Suprapubic skin (tissue), 4 donors: ENCODE results near the gene MCC. TPM values are rescaled to one million over a fixed set of nuclear protein-coding genes. Genes with fewer than 3 reads are reported as not detected.

Source experiments
- DNase-seq, 2 donors: peaks; one replicate each; pipeline ENCODE4 v3.0.0-alpha.2; 2019; ENCODE audit warnings: low spot score in 2 of 2
- H3K27ac ChIP-seq: fragments of 200-600 bp; sonication (generic); one replicate; pipeline ENCODE4 v1.5.1; 2019
- H3K27me3 ChIP-seq: fragments of 200-600 bp; sonication (generic); one replicate; pipeline ENCODE4 v1.5.1; 2019
- H3K36me3 ChIP-seq: fragments of 200-600 bp; sonication (generic); one replicate; pipeline ENCODE4 v1.5.1; 2019
- H3K4me1 ChIP-seq: fragments of 200-600 bp; sonication (generic); one replicate; pipeline ENCODE4 v1.5.1; 2019
- H3K4me3 ChIP-seq: fragments of 200-600 bp; sonication (generic); one replicate; pipeline ENCODE4 v1.5.1; 2019; ENCODE audit warnings: mild to moderate bottlenecking
- H3K9me3 ChIP-seq: fragments of 200-600 bp; sonication (generic); one replicate; pipeline ENCODE4 v1.5.1; 2019
- EP300 ChIP-seq: sonication (generic); formaldehyde crosslinking; IDR thresholded peaks from one replicate; pipeline ENCODE4 v1.6.1; 2017; ENCODE audit warnings: antibody characterized with exemption
- POLR2A ChIP-seq, 2 donors: fragments of 450-650 bp; IDR thresholded peaks; one replicate each; pipeline ENCODE4 v1.6.1; 2017; ENCODE audit warnings: antibody characterized with exemption in 2 of 2, mild to moderate bottlenecking in 2 of 2, moderate library complexity in 2 of 2
- POLR2AphosphoS5 ChIP-seq, 3 donors: sonication (generic); formaldehyde crosslinking; IDR thresholded peaks; one replicate each; pipeline ENCODE4 v1.6.1; 2017; ENCODE audit warnings: antibody characterized with exemption in 3 of 3
- WGBS: methylation state at CpG from one replicate; pipeline ENCODE4 v1.1.5; 2018; 5-methylcytosine and 5-hydroxymethylcytosine counted together
- total RNA-seq, 4 donors: library from RNA; depleted of rRNA; stranded (reverse); fragments of >200 nt; gene quantifications; one replicate each; pipeline ENCODE4 v1.1.0, GENCODE V29; 2016
- TF ChIP-seq, protein P1 (sequence below), 2 donors: fragments of 200-600 bp in 1 of 2; fragments of 450-650 bp in 1 of 2; sonication (generic) in 1 of 2; IDR thresholded peaks; one replicate each; pipeline ENCODE4 v1.5.1; 2016 to 2019; ENCODE audit warnings: antibody characterized with exemption in 2 of 2, mild to moderate bottlenecking in 1 of 2, moderate library complexity in 1 of 2

Gene MCC
- total RNA-seq, 4 donors from 2014 or later, result 67.7 to 105 (median 86.6) TPM

DNA sequence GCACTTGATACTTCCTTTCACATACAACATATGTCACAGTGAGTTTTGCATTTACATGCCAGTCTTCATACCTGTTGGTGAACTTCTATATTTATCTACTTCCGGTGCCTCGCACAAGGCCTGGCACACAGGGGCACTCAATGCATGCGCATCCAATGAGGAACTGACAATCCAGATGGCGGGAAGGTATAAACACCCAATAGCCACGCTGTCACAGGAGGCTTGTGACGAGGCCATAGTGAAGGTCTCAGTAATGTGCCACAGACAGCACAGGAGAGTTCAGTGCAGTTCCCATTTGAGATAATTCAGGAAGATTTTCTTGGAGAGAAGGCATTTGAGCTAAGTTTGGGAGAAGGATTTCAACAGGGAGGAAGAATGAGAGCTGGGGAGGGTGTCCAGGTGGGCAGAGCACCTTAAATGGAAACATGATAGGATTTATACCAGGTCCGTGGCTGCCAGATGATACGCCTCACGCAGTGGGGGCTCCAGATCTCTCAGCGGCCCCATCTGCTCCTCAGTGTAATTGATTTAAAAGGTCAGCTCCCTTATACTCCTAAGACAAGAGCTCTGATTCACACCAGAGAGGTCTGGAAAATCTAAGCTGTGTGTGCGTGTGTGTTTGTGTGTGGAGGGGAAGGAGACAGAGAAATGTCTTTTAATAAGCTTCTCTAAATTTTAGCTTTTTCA, 305.5 kb downstream of the MCC start:
- no peak for DNase-seq
- Histone ChIP-seq H3K36me3 (no peaks in the 10 kb centered on the region), H3K4me1 (peaks cover 9% of the 10 kb centered on the region), H3K9me3 (no peaks in the 10 kb centered on the region), H3K27ac (no peak overlapping the region), H3K4me3 (no peak overlapping the region), H3K27me3 (no peaks in the 10 kb centered on the region)
- TF ChIP-seq EP300 (no peak), POLR2AphosphoS5 (IDR thresholded peaks at IDR 0.05) (no peak), POLR2A (IDR thresholded peaks at IDR 0.05) (no peak)
- TF ChIP-seq, protein P1, sequence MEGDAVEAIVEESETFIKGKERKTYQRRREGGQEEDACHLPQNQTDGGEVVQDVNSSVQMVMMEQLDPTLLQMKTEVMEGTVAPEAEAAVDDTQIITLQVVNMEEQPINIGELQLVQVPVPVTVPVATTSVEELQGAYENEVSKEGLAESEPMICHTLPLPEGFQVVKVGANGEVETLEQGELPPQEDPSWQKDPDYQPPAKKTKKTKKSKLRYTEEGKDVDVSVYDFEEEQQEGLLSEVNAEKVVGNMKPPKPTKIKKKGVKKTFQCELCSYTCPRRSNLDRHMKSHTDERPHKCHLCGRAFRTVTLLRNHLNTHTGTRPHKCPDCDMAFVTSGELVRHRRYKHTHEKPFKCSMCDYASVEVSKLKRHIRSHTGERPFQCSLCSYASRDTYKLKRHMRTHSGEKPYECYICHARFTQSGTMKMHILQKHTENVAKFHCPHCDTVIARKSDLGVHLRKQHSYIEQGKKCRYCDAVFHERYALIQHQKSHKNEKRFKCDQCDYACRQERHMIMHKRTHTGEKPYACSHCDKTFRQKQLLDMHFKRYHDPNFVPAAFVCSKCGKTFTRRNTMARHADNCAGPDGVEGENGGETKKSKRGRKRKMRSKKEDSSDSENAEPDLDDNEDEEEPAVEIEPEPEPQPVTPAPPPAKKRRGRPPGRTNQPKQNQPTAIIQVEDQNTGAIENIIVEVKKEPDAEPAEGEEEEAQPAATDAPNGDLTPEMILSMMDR (IDR thresholded peaks at IDR 0.05), result no peak
- WGBS, result 95% methylated on average over 11 of the region's 11 CpGs

DNA sequence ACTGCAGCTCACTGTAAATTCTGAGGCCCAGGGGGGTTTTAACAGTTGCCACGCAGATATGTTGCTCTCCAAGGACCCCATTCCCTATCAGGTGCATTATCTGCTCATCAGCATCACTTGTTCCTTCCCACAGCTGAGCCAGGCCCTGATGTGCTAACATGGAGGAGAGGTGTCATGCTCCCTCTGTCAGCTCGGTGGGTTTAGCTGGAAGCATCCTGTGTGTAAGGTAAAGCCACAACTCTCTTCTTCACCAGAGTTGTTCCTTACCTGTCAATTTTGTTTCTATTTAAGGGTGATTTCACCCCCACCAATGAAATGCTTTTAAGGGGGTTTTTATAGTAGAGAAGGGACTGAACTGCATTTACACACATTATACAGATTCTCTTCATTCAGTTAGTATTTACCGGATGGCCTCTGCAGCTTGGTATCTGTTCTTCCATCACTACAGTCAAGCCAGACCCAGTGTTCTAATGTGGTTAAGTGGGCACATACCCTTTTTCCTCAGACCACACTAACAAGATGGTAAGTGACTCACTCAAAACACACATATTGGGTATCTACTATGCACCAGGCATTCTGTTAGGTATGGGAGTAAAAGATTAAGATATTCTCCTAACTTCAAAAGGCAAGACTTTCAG, 306.3 kb downstream of the MCC start:
- no peaks in the 10 kb centered on the region for H3K9me3 ChIP-seq
- H3K4me3 ChIP-seq, result no peak overlapping the region
- no peaks in the 10 kb centered on the region for H3K36me3 ChIP-seq
- no peak overlapping the region for H3K27ac ChIP-seq
- 90% methylated on average over 3 of the region's 3 CpGs for WGBS
- TF ChIP-seq EP300 (no peak), POLR2A (IDR thresholded peaks at IDR 0.05) (no peak), POLR2AphosphoS5 (IDR thresholded peaks at IDR 0.05) (no peak)
- TF ChIP-seq, protein P1 (IDR thresholded peaks at IDR 0.05), result no peak
- peaks cover 9% of the 10 kb centered on the region for H3K4me1 ChIP-seq
- no peaks in the 10 kb centered on the region for H3K27me3 ChIP-seq
- no peak for DNase-seq

DNA sequence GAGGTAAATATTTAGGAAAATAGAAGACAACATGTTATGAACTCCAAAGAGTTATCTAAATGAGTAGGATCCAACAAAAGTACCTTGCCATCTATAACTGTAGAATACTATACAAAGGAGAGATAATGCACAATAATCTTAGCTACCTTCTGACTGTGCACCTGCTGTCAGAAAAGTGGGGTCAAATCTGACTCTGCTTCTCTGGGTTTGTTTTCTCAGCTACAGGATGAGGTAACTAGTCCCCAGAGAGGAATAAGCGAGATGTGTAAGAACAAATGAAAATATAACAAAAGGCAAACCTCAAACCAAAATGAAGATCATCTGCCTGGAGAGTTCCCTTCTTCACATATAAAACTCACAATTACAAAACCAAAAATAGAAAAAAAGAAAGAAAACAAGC, 306.8 kb downstream of the MCC start:
- no peak for DNase-seq
- H3K27ac ChIP-seq, result no peak overlapping the region
- H3K9me3 ChIP-seq, result no peaks in the 10 kb centered on the region
- no peaks in the 10 kb centered on the region for H3K27me3 ChIP-seq
- no peak for TF ChIP-seq EP300
- TF ChIP-seq POLR2A (IDR thresholded peaks at IDR 0.05), result no peak
- TF ChIP-seq, protein P1 (IDR thresholded peaks at IDR 0.05), result no peak
- TF ChIP-seq POLR2AphosphoS5 (IDR thresholded peaks at IDR 0.05), result no peak
- no peak overlapping the region for H3K4me3 ChIP-seq
- H3K4me1 ChIP-seq, result peaks cover 6% of the 10 kb centered on the region
- H3K36me3 ChIP-seq, result no peaks in the 10 kb centered on the region
- 70% methylated on average over 1 of the region's 1 CpG for WGBS

DNA sequence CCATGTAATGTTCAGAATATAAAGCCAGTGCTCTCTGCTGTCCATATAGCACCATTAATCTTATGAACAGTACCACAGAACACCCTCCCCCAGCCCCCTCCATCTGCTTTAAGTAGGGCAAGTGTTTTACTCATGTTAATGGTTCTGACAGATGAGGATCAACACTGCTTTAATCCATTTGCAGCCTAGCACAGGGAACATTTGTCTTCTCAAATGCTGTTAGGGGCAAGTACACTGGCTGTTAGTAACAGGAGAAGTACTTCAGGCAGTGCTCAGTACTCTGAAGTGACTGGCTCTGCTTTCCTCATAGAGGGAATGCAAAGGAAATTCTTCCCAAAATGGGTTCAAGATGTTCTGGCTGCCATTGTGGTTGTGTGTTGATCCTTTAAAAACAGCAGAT, 309.1 kb downstream of the MCC start:
- no peaks in the 10 kb centered on the region for H3K27me3 ChIP-seq
- H3K4me3 ChIP-seq, result no peak overlapping the region
- H3K4me1 ChIP-seq, result no peaks in the 10 kb centered on the region
- H3K9me3 ChIP-seq, result no peaks in the 10 kb centered on the region
- DNase-seq, result no peak
- no peak for TF ChIP-seq EP300
- TF ChIP-seq POLR2A (IDR thresholded peaks at IDR 0.05), result no peak
- TF ChIP-seq, protein P1 (IDR thresholded peaks at IDR 0.05), result no peak
- no peak for TF ChIP-seq POLR2AphosphoS5 (IDR thresholded peaks at IDR 0.05)
- H3K36me3 ChIP-seq, result no peaks in the 10 kb centered on the region
- H3K27ac ChIP-seq, result no peak overlapping the region

DNA sequence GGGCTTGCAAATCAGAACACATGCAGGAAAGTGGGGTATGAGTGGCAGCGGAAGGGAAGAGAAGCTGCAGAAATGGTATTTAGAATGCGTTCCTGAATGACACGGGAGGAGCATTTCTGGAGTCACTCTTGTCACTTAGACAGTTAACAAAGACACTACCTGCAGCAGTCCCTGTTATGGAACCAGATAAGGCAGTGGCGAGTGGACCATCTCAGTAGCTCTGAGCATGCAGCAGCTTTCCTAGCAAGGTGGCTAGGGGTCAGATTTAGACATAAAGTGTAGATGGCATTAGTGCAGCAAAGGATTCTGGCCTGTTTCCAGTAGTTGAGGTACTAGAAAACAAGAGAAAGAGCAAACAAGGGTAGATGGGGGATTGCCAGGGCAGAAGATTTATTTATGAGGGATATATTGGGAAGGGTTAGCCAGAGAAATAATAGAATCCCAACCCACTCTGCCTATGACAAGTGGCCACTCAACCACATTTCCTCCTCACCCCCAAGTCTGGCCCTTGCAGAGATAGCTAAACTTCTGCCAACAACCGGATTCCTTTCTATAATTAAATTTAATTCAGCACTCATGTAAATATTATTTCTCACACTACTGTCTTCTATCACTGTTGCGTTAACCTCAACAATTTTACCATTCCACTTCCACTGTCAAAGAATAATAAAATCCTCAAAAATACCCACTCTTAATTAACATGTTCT, 310.0 kb downstream of the MCC start:
- WGBS, result 74% methylated on average over 6 of the region's 6 CpGs
- TF ChIP-seq, protein P1 (IDR thresholded peaks at IDR 0.05), result no peak
- TF ChIP-seq POLR2AphosphoS5 (IDR thresholded peaks at IDR 0.05), result no peak

More for the DNA sequence above, 310.0 kb downstream of the MCC start:
- no peak for DNase-seq
- no peaks in the 10 kb centered on the region for H3K36me3 ChIP-seq
- no peaks in the 10 kb centered on the region for H3K4me1 ChIP-seq
- no peak overlapping the region for H3K4me3 ChIP-seq
- H3K9me3 ChIP-seq, result no peaks in the 10 kb centered on the region
- H3K27me3 ChIP-seq, result no peaks in the 10 kb centered on the region
- H3K27ac ChIP-seq, result no peak overlapping the region
